LHCN-M2 (cell line): ENCODE data around the gene EEFSEC. TPM values are rescaled to one million over a fixed set of nuclear protein-coding genes. Genes with fewer than 3 reads are reported as not detected.

Source experiments
- DNase-seq: peaks from one replicate; pipeline ENCODE4 v3.0.0-alpha.2; 2012; ENCODE audit warnings: low read depth
- total RNA-seq: library from RNA; depleted of rRNA; stranded (reverse); fragments of >200 nt; gene quantifications from 2 replicates; pipeline ENCODE4 v1.2.3, GENCODE V29; 2014

The EEFSEC gene
- total RNA-seq, 1 experiment from 2014 or later: 7.9 TPM

- no peak for DNase-seq
Measured at GRCh38 chr3:128439226-128439625, 285.9 kb downstream of the EEFSEC start.

DNA sequence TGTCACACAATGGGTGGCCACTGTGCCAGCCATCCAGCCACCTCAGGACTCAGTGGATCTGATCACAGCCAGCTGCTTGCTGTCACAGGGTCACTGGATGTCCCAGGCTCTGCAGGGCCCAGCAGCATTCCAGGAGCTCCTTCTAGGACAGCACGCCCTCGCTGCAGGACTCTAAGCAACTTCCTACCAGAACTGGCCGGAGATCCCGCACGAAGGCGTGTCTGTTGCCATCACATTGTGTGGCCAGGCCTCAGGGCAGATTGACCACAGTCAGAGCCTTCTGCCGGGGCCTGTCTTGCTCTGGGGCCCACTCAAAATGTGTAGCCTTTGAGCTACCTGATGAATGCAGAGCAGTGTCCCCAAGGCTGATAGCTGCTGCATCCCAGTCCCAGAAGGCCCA, 288.8 kb downstream of the EEFSEC start:
- no peak for DNase-seq

GRCh38 chr3:128442949-128443348, 289.7 kb downstream of the EEFSEC start:
- DNase-seq: no peak

DNA sequence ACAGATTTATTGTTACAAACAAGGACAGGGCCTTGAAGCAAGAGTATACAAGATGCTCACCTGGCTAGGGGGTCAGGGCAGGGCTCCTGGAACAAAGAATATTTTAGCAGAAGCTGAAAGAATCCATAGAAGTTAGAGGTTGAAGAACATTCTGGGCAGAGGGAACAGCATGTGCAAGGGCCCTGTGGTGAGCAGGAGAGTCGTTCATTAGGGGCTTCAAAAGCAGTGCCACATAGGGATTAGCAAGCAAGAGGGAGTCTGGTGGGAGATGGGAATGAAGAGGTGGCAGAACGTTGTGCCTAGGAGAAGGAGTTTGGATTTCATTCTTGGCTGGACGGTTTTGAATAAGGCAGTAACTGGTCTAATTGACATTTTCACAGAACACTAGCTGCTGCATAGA, 290.5 kb downstream of the EEFSEC start:
- no peak for DNase-seq

- no peak for DNase-seq
Measured at GRCh38 chr3:128445357-128445756, 292.1 kb downstream of the EEFSEC start.

- no peak for DNase-seq
Measured at GRCh38 chr3:128446821-128447220, 293.5 kb downstream of the EEFSEC start.

GRCh38 chr3:128447561-128448013, 294.3 kb downstream of the EEFSEC start:
- no peak for DNase-seq

GRCh38 chr3:128448491-128448890, 295.2 kb downstream of the EEFSEC start:
- DNase-seq: no peak

GRCh38 chr3:128449111-128449638, 295.9 kb downstream of the EEFSEC start:
- DNase-seq: no peak

GRCh38 chr3:128452120-128452519, 298.8 kb downstream of the EEFSEC start:
- no peak for DNase-seq

DNA sequence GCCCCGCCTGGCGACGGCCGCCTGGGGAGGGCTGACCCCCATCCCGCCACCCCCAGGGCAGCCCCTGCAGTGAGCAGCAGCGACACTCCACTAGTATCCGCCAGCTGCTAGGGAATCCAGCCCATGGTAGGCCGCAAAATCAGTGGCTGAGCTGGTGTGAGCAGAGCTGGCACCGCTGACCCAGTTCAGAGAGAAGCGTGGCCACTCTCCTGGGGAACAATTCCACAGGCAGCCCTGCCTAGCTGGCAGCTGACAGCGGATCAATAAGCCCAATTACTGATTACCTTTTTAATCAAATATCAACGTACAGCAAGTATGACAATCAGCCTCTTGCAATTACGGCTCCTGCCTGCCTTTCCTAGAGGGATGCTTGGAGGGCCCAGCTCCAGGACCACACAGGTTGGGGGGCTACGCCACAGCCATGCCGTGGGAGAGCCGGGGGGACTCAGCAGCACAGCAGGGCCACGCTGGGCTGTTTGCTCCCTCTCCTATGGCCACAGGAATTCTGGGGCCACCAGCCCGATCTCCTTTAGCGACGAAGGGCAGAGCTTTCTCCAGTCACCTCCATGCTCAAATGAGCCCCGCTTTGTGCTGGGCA, 299.5 kb downstream of the EEFSEC start:
- no peak for DNase-seq

- no peak for DNase-seq
Measured at GRCh38 chr3:128453501-128454309, 300.4 kb downstream of the EEFSEC start.

DNA sequence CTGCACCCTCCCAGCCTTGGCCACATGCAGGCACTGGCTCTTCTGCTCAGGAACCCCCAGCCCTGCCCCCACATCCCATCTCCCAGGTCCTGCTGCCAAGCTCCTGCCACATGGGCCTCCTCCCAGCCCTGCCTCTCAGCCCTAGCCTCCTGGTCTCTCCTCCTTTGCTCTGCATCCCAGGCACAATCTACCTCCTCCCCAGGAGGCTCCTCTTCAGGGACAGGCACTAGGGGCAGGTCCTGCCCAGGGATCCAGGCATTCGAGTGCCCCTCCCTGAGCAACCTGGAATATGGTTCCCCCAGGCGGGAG, 301.0 kb downstream of the EEFSEC start:
- no peak for DNase-seq

- no peak for DNase-seq
Measured at GRCh38 chr3:128455116-128455515, 301.8 kb downstream of the EEFSEC start.

DNA sequence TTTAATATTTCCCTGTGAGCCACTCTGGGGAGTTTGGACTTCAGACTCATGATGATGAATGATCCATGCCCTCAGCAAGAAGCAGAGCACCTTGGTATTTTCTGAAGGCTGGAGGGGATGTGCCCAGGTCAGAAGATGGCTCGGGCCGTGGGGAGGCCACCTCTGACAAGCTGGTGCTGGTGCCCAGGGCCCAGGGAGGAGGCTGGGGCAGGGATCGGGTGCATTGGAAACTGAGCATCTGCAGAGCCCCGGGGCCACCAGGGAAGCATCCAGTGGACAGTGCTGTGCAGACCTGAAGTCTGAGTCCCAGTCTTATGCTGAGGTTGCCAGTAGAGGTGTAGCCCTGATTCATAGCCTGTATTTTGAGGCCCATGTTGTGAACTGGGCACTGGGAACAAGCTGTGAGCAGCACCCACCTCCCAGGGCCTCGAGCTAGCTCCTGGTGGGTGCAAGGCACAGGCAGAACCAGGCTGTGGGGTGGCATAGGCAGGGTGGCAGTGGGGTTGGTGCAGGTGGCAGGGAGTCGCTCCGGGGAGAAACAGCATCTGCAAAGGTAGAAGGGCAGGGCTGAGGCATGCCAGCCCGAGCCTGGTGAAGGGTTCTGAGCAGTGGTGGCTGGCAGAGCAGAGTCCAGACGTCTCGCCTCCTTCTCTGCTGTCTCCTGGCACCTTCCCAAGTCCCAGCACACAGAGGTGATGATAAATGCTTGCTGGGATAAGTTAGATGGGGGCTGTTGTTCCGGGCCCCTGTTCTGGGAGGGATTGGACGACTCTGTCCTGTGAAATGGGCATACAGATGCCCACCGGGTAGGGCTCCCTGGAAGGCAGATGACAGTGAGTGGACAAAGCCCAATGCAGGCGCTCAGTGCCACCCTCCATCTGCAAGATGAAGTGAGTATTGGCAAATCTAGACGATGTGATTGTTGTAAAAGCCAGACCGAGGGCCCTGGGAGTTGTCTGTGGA, 302.8 kb downstream of the EEFSEC start:
- DNase-seq: no peak

DNA sequence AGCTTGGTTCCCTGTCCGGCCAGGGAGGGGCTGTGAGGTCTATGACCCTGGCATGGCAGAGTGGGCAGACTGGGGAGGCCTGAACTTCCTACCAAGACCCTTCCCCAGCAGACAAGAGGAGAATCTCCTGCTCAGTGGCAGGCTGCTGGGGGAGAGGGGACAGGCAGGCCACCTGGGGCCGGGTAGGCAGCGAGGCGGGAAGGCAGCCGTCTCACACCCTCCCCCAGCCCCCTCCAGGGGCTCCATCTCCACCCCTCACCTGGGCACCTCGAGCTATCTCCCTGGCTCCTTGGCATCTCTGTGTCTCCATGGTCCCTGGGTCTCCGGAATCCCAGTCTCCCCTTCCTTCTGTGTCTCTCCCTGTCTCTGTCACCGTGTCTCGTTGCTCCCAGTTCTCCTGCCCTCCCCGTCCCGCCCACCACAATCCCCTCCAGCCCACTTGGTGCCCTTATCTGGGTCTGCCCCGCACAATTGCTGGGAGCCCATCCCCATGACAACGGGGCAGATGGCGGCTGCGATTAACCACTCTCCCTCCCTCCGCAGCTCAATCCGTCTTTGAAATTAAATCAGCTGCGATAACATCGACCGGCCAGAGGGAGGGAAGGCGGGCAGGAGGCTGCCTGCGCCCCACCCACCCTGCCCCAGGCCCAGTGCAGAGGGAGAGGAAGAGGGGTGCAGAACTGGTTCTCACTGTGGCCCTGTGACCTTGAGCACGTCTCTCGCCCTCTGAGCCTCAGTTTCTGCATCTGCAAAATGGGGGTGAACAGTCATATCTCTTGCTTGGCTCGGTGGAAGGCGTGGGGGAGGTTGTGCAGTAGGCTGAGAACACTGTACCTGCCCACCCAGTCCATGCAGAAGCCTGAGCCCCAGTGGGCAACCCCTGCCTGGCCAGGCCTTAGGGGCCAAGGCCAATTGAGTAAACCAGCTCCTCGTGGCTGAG, 303.8 kb downstream of the EEFSEC start:
- no peak for DNase-seq

DNA sequence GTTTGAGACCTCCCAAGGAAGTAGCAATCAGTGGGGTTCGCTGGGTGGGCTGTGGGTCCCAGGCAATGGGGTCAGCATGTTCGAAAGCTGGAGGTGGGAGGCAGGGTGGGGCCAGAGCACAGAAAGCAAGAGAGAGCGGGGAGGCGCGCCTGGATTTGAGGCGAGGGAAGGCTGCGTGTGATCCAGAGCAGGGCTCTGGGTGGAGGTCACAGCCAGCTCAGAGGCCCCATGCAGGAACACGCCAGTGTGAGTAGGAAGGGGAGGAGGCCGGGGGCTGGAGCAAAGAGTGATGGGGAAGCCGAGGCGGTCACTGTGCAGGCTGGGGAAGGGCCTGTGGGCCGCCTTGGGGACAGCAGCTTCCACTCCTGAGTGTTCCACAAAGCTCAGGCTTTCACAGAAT, 304.7 kb downstream of the EEFSEC start:
- DNase-seq: no peak
